H1 (cell line): ENCODE results near the gene CABP2. TPM values are rescaled to one million over a fixed set of nuclear protein-coding genes. Genes with fewer than 3 reads are reported as not detected.

ENCODE experiments used
- CTCF ChIA-PET: fragments of 300-600 bp; sonication (Branson Sonifier 250); formaldehyde crosslinking; loops from one replicate; lab custom pipeline; 2021; ENCODE audit not compliant: partially characterized antibody; lab: Charles Lee
- POLR2A ChIA-PET: fragments of 300-600 bp; sonication (Branson Sonifier 250); formaldehyde crosslinking; loops from one replicate; lab custom pipeline; 2021; ENCODE audit warnings: inconsistent platforms; ENCODE audit not compliant: partially characterized antibody; lab: Charles Lee
- DNase-seq, 2 experiments: peaks; one replicate each; pipeline versions ENCODE4 v3.0.0 to v3.0.0-alpha.2; 2010 to 2022; ENCODE audit warnings: low spot score in 2 of 2, low read depth in 1 of 2, mixed read lengths in 1 of 2
- FAIRE-seq: peaks from 2 replicates; lab custom pipeline; 2011; peaks lifted over from hg19 to GRCh38; lab: Jason Lieb, UNC
- H2AFZ ChIP-seq: 2 replicates; pipeline ENCODE4 v1.8.1; 2012; ENCODE audit warnings: low read length, inconsistent platforms
- H2AK5ac ChIP-seq: 2 replicates; pipeline ENCODE4 v1.6.1; 2013; ENCODE audit warnings: low read depth, low read length
- H2BK120ac ChIP-seq: replicated peaks from 2 replicates; pipeline ENCODE3; 2013; ENCODE audit warnings: low read depth, low read length, inconsistent platforms
- H2BK12ac ChIP-seq: 2 replicates; pipeline ENCODE4 v1.6.1; 2013; ENCODE audit warnings: low read depth, low read length
- H2BK15ac ChIP-seq: 2 replicates; pipeline ENCODE4 v1.6.1; 2013; ENCODE audit warnings: low read length
- H2BK20ac ChIP-seq: 2 replicates; pipeline ENCODE4 v1.6.1; 2013; ENCODE audit warnings: low read length
- H2BK5ac ChIP-seq: 2 replicates; pipeline ENCODE4 v1.6.1; 2013; ENCODE audit warnings: low read depth, low read length
- H3K14ac ChIP-seq: 2 replicates; pipeline ENCODE4 v1.6.1; 2013; ENCODE audit warnings: inconsistent platforms; ENCODE audit not compliant: insufficient read length
- H3K18ac ChIP-seq: 2 replicates; pipeline ENCODE4 v1.6.1; 2013; ENCODE audit warnings: low read length; ENCODE audit errors: extremely low read depth
- H3K23ac ChIP-seq: 2 replicates; pipeline ENCODE4 v1.6.1; 2013; ENCODE audit warnings: inconsistent platforms; ENCODE audit not compliant: insufficient read length
- H3K23me2 ChIP-seq: 2 replicates; pipeline ENCODE4 v1.6.1; 2013; ENCODE audit warnings: low read depth, low read length
- H3K27ac ChIP-seq: 2 replicates; pipeline ENCODE4 v1.6.1; 2011; ENCODE audit warnings: low read depth, low read length, inconsistent platforms
- H3K27me3 ChIP-seq, 4 experiments: replicated peaks in 1 of 4; 1 replicate in 1 of 4; 2 replicates in 3 of 4; pipeline versions ENCODE4 v1.6.1 to v1.8.1; 2011 to 2013; ENCODE audit warnings: low read length in 3 of 4, mild to moderate bottlenecking in 3 of 4, inconsistent platforms in 2 of 4, mixed read lengths in 2 of 4, moderate library complexity in 1 of 4; ENCODE audit not compliant: control insufficient read depth in 3 of 4, insufficient read depth in 3 of 4; ENCODE audit errors: extremely low read depth in 1 of 4
- H3K36me3 ChIP-seq, 4 experiments: 2 replicates each; pipeline versions ENCODE4 v1.6.1 to v1.8.1; 2011 to 2013; ENCODE audit warnings: mild to moderate bottlenecking in 4 of 4, low read length in 3 of 4, moderate library complexity in 2 of 4, control low read depth in 1 of 4, inconsistent platforms in 1 of 4; ENCODE audit not compliant: insufficient read depth in 4 of 4, control insufficient read depth in 2 of 4
- H3K4ac ChIP-seq: replicated peaks from 2 replicates; pipeline ENCODE3; 2013; ENCODE audit warnings: low read length, low read depth, mixed read lengths, inconsistent platforms; ENCODE audit not compliant: insufficient read length
- H3K4me1 ChIP-seq, 4 experiments: replicated peaks in 1 of 4; 1 replicate in 1 of 4; 2 replicates in 3 of 4; pipeline versions ENCODE4 v1.6.1 to v1.8.1; 2011 to 2013; ENCODE audit warnings: low read length in 3 of 4, inconsistent platforms in 2 of 4, mixed read lengths in 1 of 4; ENCODE audit not compliant: insufficient read depth in 4 of 4, control insufficient read depth in 3 of 4
- H3K4me2 ChIP-seq, 2 experiments: 2 replicates each; pipeline versions ENCODE4 v1.6.1 to v1.8.1; 2011 to 2013; ENCODE audit warnings: low read depth in 2 of 2, low read length in 2 of 2, control low read depth in 1 of 2, inconsistent platforms in 1 of 2, mild to moderate bottlenecking in 1 of 2; ENCODE audit not compliant: insufficient read depth in 1 of 2
- H3K4me3 ChIP-seq, 4 experiments: fragments of 200-600, 300-600 bp in 1 of 4; sonication (generic), shearing (Covaris generic), sonication (Bioruptor Twin) in 1 of 4; 2 replicates each; pipeline versions ENCODE4 v1.5.1 to v1.8.1; 2011 to 2016; ENCODE audit warnings: low read length in 4 of 4, low read depth in 3 of 4, control low read depth in 2 of 4, inconsistent platforms in 2 of 4, mild to moderate bottlenecking in 2 of 4, mixed read lengths in 1 of 4, moderate library complexity in 1 of 4; ENCODE audit not compliant: insufficient read depth in 2 of 4; ENCODE audit errors: extremely low read depth in 1 of 4
- H3K56ac ChIP-seq: replicated peaks from 2 replicates; pipeline ENCODE3; 2013; ENCODE audit warnings: low read depth, mild to moderate bottlenecking, mixed read lengths, low read length, inconsistent platforms; ENCODE audit not compliant: insufficient read length
- H3K79me1 ChIP-seq: 2 replicates; pipeline ENCODE4 v1.6.1; 2013; ENCODE audit warnings: low read depth, low read length, control low read depth
- H3K79me2 ChIP-seq, 2 experiments: 2 replicates each; pipeline versions ENCODE4 v1.6.1 to v1.8.1; 2012 to 2013; ENCODE audit warnings: low read length in 2 of 2, mild to moderate bottlenecking in 2 of 2, inconsistent platforms in 1 of 2; ENCODE audit not compliant: insufficient read depth in 2 of 2, control insufficient read depth in 1 of 2
- H3K9ac ChIP-seq, 4 experiments: replicated peaks in 1 of 4; 1 replicate in 1 of 4; 2 replicates in 3 of 4; pipeline versions ENCODE4 v1.6.1 to v1.8.1; 2011 to 2013; ENCODE audit warnings: low read depth in 3 of 4, low read length in 3 of 4, control low read depth in 2 of 4, mild to moderate bottlenecking in 2 of 4, moderate library complexity in 2 of 4, inconsistent platforms in 1 of 4; ENCODE audit errors: extremely low read depth in 1 of 4
- H3K9me3 ChIP-seq, 2 experiments: 2 replicates each; pipeline versions ENCODE4 v1.6.1 to v1.8.1; 2012 to 2013; ENCODE audit warnings: mild to moderate bottlenecking in 2 of 2, moderate library complexity in 2 of 2, control low read depth in 1 of 2, inconsistent platforms in 1 of 2, low read depth in 1 of 2, low read length in 1 of 2, mixed read lengths in 1 of 2; ENCODE audit not compliant: insufficient read depth in 2 of 2
- H4K20me1 ChIP-seq, 2 experiments: replicated peaks in 1 of 2; 2 replicates each; pipeline versions ENCODE3 to v1.8.1; 2011 to 2013; ENCODE audit warnings: inconsistent platforms in 2 of 2, low read length in 2 of 2, mild to moderate bottlenecking in 1 of 2; ENCODE audit not compliant: insufficient read depth in 2 of 2, control insufficient read depth in 1 of 2
- H4K5ac ChIP-seq: 2 replicates; pipeline ENCODE4 v1.6.1; 2013; ENCODE audit warnings: low read length, low read depth, mixed read lengths, inconsistent platforms; ENCODE audit not compliant: insufficient read length
- H4K8ac ChIP-seq: 2 replicates; pipeline ENCODE4 v1.8.0; 2013; ENCODE audit warnings: mild to moderate bottlenecking, moderate library complexity, low read length, inconsistent platforms; ENCODE audit not compliant: insufficient read depth; ENCODE audit errors: extremely low read depth
- H4K91ac ChIP-seq: replicated peaks from 2 replicates; pipeline ENCODE3; 2013; ENCODE audit warnings: low read length, mixed read lengths, inconsistent platforms; ENCODE audit not compliant: insufficient read length
- ATF2 ChIP-seq: IDR thresholded peaks from 2 replicates; pipeline ENCODE4 v1.6.1; 2012; ENCODE audit warnings: low read length, inconsistent platforms
- EP300 ChIP-seq, 2 experiments: IDR thresholded peaks; 1 replicate in 1 of 2; 2 replicates in 1 of 2; pipeline ENCODE4 v1.6.1; 2011 to 2012; ENCODE audit warnings: low read depth in 2 of 2, low read length in 2 of 2, mild to moderate bottlenecking in 2 of 2, borderline replicate concordance in 1 of 2, inconsistent platforms in 1 of 2, moderate library complexity in 1 of 2
- MAFK ChIP-seq: IDR thresholded peaks from 2 replicates; pipeline ENCODE4 v1.6.1; 2012; ENCODE audit warnings: low read depth, mild to moderate bottlenecking, improper control_type of control experiment, low read length
- POLR2A ChIP-seq, 2 experiments: IDR thresholded peaks; 1 replicate in 1 of 2; 2 replicates in 1 of 2; pipeline ENCODE4 v1.6.1; 2011; ENCODE audit warnings: low read depth in 2 of 2, low read length in 2 of 2, mild to moderate bottlenecking in 2 of 2; ENCODE audit errors: control extremely low read depth in 1 of 2
- SP2 ChIP-seq: IDR thresholded peaks from 2 replicates; pipeline ENCODE4 v1.6.1; 2012; ENCODE audit warnings: mild to moderate bottlenecking, low read length, inconsistent platforms
- SRF ChIP-seq: IDR thresholded peaks from 2 replicates; pipeline ENCODE4 v1.6.1; 2011; ENCODE audit warnings: mild to moderate bottlenecking, low read depth, low read length, moderate library complexity
- TEAD4 ChIP-seq: IDR thresholded peaks from 2 replicates; pipeline ENCODE4 v1.6.1; 2012; ENCODE audit warnings: low read depth, low read length, inconsistent platforms, mixed read lengths
- WGBS, 2 experiments: shearing (Covaris generic) in 1 of 2; methylation state at CpG; one replicate each; pipeline versions ENCODE4 v1.1.6 to v1.1.7; 2013 to 2015; ENCODE audit warnings: low lambda C conversion rate in 2 of 2, mixed read lengths in 2 of 2, inconsistent platforms in 1 of 2, low coverage in 1 of 2, missing lambda C conversion rate in 1 of 2; ENCODE audit not compliant: insufficient replicate concordance in 2 of 2, insufficient coverage in 1 of 2, insufficient read length in 1 of 2; ENCODE audit errors: extremely low coverage in 1 of 2, missing lambda C conversion rate in 1 of 2; 5-methylcytosine and 5-hydroxymethylcytosine counted together
- polyA plus RNA-seq, 7 experiments: library from polyadenylated mRNA; depleted of rRNA in 3 of 7; stranded (reverse) in 5 of 7; unstranded in 2 of 7; fragments of >200 nt in 5 of 7; fragments of 200-250 nt in 2 of 7; gene quantifications; 1 replicate in 5 of 7; 2 replicates in 1 of 7; 4 replicates in 1 of 7; pipeline versions ENCODE4 v1.2.1 to v1.2.3, GENCODE V29; 2011 to 2013; ENCODE audit warnings: missing spikeins in 2 of 7, mixed read lengths in 2 of 7
- total RNA-seq: library from RNA; stranded (reverse); fragmentation: NEBNext Ultra II Directional; extraction: Animal tissue kit (Norgen Biotek cat#: 25700); gene quantifications from 2 replicates; pipeline ENCODE4 v1.2.1, GENCODE V29; 2021
- TF ChIP-seq, protein P1 (sequence below): IDR thresholded peaks from 2 replicates; pipeline ENCODE4 v1.6.1; 2012; ENCODE audit warnings: inconsistent platforms
- TF ChIP-seq, protein P2 (sequence below): IDR thresholded peaks from 2 replicates; pipeline ENCODE4 v1.6.1; 2011; ENCODE audit warnings: low read depth, mild to moderate bottlenecking, low read length; ENCODE audit not compliant: insufficient read depth

CABP2 gene
- total and polyA plus RNA-seq, 2 of the 8 experiments (the other 6 are each of a cell fraction or from before 2014, with no cell fraction given): not detected

- Histone ChIP-seq H3K27me3 (no peaks in the 10 kb centered on the region), H3K4ac (no peak overlapping the region), H3K36me3 (peaks cover 2 to 21% (median 14%) of the 10 kb centered on the region in 4 experiments; a peak in 6 of 8 replicates), H3K4me2 (no peak overlapping the region), H3K79me2 (no peaks in the 10 kb centered on the region), H2BK12ac (no peak overlapping the region), H2AFZ (no peak overlapping the region), H3K23ac (no peak overlapping the region), H3K9me3 (no peaks in the 10 kb centered on the region), H3K4me1 (peaks cover 0 to 10% (median 0%) of the 10 kb centered on the region in 4 experiments; a peak in 2 of 7 replicates), H4K20me1 (peaks cover 0 to 18% of the 10 kb centered on the region in 2 experiments), H3K79me1 (no peaks in the 10 kb centered on the region), H2BK5ac (no peak overlapping the region), H3K9ac (no peak overlapping the region), H3K27ac (no peak overlapping the region), H3K18ac (no peak overlapping the region), H2BK120ac (no peak overlapping the region), H2BK15ac (no peak overlapping the region), H2AK5ac (no peak overlapping the region), H3K4me3 (no peak overlapping the region), H3K23me2 (no peaks in the 10 kb centered on the region), H3K14ac (no peak overlapping the region), H4K91ac (no peak overlapping the region), H3K56ac (no peak overlapping the region), H4K5ac (no peak overlapping the region), H2BK20ac (no peak overlapping the region), H4K8ac (no peak overlapping the region; the same call in 1 of the 2 replicates)
- ChIA-PET POLR2A (interaction anchor here (1.0 to 2.5 kb wide), 9 partner anchors 9 to 105 kb away, joined by 3 to 9 read pairs (median 4); partner anchors contain the start of genes PITPNM1, TBC1D10C and TMEM134), CTCF (interaction anchor here (0.8 to 2.6 kb wide), 10 partner anchors 14 to 146 kb away, joined by 3 to 7 read pairs (median 3); partner anchors contain the start of gene PITPNM1)
- FAIRE-seq (no peak), DNase-seq (no peak)
- WGBS, 2 experiments: 88% methylated on average over 24 of the region's 24 CpGs; no CpG with 5 or more reads in 1 of the 2 experiments
- TF ChIP-seq, protein P1, sequence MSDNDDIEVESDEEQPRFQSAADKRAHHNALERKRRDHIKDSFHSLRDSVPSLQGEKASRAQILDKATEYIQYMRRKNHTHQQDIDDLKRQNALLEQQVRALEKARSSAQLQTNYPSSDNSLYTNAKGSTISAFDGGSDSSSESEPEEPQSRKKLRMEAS: no peak
- no peak for TF ChIP-seq POLR2A (IDR thresholded peaks at IDR 0.05; ENCODE audit: control extremely low read depth in 1 of 2, low read depth in 2 of 2, low read length in 2 of 2)
- TF ChIP-seq, protein P2, sequence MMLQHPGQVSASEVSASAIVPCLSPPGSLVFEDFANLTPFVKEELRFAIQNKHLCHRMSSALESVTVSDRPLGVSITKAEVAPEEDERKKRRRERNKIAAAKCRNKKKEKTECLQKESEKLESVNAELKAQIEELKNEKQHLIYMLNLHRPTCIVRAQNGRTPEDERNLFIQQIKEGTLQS: no peak
- TF ChIP-seq SP2: no peak
- TF ChIP-seq TEAD4: no peak
- no peak for TF ChIP-seq ATF2
- no peak for TF ChIP-seq MAFK
- no peak for TF ChIP-seq EP300 (IDR thresholded peaks at IDR 0.05; ENCODE audit: borderline replicate concordance in 1 of 2, low read depth in 2 of 2, low read length in 2 of 2)
- TF ChIP-seq SRF: no peak
Observed at GRCh38 chr11:67491276-67492068, 31.8 kb downstream of the CABP2 start.
